DMS153 treated with DMSO at 0.1 percent for 48 hours (cell line): ENCODE results near the gene RUFY4.
"Not testable (repeated sequence)": the region's sequence is repeated elsewhere in the genome, so short reads cannot be mapped to it uniquely, and the experiment has no call there.

ENCODE experiments used
- DNase-seq: peaks from one replicate; lab custom pipeline; 2025; ENCODE audit not compliant: unreplicated experiment; lab: John Stamatoyannopoulos, UW

Gene RUFY4

GRCh38 chr2:218082586-218083351 lies 13.7 kb downstream of the RUFY4 start:
- DNase-seq, result no peak

DNA sequence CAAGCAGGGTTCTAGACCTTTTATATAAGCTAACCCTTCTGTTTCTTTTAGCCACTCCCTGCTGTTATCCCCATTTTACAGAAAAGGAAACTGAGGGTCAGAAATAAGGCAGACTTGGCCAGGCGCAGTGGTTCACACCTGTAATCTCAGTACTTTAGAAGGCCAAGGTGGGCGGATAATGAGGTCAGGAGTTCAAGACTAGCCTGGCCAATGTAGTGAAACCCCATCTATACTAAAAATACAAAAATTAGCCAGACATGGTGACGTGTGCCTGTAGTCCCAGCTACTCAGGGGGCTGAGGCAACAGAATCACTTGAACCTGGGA lies 14.3 kb downstream of the RUFY4 start:
- DNase-seq, result no peak

DNA sequence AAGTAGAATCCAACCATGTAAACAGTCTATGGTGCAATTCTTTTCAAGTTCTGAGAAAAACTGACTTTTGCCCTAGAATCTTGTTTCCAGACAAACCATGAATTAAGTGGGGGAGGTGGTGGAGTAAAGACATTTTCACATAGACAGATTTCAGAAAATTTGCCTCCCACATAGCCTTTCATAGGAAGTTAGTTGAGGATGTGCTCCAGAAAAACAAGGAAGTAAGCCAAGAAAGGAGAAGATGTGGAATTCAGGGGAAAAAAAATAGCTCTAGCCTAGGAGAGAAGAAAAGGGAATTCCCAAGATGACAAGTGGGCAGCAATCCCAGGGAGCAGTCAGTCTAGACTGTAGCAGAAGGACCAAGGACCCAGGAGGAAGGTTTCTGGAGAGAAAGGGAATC lies 17.4 kb downstream of the RUFY4 start:
- no peak for DNase-seq

DNA sequence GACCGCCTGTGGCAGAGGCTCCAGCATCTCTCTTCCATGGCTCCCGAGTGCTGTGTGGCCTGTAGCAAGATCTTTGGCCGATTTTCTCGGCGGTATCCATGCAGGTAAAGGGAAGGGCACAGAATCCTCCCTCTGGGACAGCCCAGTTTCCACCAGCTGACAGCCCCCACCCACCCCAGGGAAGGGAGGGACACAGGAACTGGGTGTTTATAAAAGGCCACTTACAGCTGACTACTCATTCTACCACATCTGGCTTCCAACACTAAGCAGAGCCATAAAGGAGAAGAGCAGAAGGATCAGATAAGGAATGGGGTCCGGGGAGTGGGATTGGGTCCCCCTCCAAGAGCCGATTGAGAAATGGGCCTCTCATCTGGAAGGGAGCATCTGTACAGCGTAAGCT lies 20.2 kb downstream of the RUFY4 start:
- no peak for DNase-seq

DNA sequence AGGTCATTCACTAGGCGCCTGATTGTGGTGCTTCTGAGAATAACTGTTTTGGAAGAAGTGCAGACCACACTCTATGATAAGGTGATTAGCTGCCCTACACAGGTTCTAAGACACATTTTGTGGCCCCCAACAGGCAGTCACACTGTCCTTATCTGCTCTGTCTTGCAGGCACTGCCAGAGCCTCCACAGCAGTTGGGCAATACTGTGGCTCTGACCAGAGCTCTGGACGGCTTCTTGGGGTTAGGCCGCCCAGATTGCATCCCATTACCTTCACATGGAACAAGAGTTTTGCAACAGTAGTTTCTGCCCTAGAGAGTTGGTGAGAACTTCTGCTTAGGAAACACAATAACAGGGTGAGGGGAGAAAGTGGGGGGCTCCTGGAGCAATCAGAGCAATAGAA lies 22.7 kb downstream of the RUFY4 start:
- no peak for DNase-seq

DNA sequence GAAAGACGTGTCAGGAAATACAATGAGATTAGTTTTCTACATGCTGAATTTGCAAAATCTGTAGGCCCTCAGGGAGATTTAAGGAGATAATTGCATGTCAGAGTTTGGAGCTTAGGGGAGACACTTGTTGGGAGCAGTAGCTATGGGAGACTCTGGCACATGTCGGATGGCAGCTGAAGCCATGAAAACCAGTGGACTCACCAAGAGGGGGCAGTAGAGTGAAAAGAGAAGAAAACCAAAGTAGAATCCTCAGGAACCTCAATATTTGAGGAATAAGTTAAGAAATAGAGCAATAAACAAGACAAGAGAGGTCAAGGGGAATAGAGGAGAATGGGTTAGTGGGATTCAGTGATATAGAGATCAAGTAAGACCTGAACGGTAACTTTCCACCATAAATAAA lies 24.8 kb downstream of the RUFY4 start:
- no peak for DNase-seq

- DNase-seq, result no peak
Observed at GRCh38 chr2:218095853-218096252, 26.8 kb downstream of the RUFY4 start.

GRCh38 chr2:218097975-218098374 lies 28.9 kb downstream of the RUFY4 start:
- DNase-seq, result no peak

DNA sequence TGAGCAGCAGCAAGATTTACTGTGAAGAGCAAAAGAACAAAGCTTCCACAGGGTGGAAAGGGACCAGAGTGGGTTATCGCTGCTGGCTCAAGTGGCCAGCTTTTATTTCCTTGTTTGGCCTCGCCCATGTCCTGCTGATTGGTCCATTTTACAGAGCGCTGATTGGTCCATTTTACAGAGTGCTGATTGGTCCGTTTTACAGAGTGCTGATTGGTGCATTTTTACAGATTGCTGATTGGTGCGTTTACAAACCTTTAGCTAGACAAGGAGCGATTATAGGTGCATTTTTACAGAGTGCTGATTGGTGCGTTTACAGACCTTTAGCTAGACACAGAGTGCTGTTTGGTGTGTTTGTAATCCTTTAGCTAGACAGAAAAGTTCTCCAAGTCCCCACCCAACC lies 39.8 kb downstream of the RUFY4 start:
- DNase-seq, result not testable (repeated sequence)

DNA sequence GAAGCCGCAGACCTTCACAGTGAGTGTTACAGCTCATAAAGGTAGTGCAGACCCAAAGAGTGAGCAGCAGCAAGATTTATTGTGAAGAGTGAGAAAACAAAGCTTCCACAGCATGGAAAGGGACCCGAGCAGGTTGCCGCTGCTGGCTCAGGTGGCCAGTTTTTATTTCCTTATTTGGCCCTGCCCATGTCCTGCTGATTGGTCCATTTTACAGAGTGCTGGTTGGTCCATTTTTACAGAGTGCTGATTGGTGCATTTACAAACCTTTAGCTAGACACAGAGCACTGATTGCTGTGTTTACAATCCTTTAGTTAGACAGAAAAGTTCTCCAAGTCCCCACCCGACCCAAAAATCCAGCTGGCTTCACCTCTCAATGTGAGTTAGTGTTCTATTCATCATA lies 52.7 kb downstream of the RUFY4 start:
- not testable (repeated sequence) for DNase-seq

DNA sequence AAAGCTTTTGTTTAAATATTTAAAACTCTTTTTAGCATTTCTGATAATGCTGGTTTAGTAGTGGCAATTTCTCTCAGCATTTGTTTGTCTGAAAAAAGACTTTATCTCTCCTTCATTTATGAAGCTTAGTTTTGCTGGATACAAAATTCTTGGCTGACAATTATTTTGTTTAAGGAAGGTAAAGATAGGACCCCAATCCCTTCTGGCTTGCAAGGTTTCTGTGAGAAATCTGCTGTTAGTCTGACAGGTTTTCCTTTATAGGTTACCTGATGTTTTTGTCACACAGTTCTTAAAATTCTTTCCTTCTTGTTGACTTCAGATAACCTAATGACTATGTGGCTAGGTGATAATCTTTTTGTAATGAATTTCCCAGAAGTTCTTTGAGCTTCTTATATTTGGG lies 53.2 kb downstream of the RUFY4 start:
- DNase-seq, result not testable (repeated sequence)

DNA sequence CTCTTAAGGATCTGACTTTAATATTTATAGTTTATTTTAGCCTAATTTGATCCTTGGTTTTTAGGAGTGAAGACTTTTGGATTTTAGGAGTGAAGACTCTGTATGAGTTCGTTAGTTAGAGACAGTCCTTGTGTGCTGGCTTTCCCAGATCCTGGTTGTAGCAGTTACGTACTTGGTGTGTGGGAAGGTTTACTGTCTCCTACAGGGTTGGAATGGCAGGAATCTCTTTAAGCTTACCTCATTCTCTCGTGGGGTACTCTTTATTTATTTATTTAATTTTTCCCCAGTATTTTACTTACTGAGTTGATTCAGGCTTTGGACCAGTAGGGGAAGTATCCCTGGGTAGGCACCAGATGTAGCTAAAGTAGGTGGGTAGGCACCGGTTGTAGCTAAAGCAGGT lies 54.9 kb downstream of the RUFY4 start:
- DNase-seq, result no peak

DNA sequence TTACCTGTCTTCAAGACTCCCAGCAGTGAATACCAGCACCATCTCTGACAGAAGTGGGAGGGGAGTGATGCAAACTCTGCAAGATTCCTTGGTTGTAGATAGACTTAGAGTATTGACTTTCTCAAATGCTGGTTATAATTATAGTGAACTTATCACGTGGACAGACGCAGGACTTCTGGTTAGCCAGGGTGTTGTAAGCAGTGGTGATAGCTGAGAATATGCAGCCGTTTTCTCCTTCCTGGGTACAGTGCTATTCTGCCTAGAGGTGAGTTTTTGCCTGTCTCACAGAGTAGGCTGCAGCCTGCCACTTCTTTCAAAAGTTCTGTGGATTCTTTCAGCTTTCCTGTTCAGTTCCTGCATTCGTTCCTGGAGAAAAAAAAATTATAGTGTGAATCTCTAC lies 56.0 kb downstream of the RUFY4 start:
- DNase-seq, result no peak

DNA sequence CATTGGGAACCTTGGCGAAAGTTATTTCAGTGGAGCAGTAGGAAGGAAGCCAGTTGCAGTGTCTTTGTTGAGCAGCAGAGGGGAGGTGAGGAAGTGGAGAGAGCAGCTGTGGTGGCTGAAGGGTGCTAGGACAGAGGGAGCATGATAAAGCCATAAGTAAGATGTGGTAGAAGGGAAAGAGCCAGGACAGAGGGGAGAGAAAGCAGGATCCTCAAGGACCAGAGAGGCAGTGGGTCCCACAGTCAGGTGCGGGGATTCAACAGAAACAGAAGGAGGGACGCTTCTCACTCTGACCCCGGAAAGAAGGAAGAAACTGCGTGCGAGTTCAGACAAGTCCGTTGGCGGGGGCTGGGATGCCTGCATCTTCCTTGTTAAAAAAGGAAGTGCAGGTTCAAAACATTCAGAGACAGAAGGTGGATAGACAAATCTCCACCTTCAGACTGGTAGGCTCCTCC lies 56.6 kb downstream of the RUFY4 start, which contains the start of gene CXCR2:
CXCR2 (plus strand) TSS at position 403 of the 455 bp plus-strand sequence. CDS start 8,774 bp downstream, outside the sequence.
- no peak for DNase-seq

DNA sequence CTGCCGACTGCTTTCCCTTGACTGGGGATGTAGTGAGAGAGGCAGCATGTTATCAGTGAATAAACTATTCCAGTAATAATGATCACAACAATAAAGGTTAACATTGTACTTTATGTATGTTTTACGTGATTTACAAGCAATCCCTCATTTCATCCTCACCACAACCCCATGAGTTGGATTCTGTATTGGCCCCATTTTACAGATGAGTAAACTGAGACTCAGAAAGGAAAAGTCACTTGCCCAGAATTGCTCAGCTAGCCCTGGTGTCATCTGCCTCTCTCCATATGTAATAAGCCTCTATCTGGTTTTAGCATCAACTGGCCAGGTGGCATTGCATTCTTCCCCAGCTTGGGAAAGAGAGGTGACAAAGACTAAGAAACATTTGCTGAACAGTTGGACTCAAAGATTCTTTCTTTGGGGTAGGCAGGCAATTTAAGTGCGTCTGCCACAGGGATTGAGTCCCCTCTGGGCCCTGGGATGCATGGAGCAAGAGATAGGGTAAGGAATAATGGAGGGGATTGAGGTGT lies 58.9 kb downstream of the RUFY4 start:
- DNase-seq, result no peak

DNA sequence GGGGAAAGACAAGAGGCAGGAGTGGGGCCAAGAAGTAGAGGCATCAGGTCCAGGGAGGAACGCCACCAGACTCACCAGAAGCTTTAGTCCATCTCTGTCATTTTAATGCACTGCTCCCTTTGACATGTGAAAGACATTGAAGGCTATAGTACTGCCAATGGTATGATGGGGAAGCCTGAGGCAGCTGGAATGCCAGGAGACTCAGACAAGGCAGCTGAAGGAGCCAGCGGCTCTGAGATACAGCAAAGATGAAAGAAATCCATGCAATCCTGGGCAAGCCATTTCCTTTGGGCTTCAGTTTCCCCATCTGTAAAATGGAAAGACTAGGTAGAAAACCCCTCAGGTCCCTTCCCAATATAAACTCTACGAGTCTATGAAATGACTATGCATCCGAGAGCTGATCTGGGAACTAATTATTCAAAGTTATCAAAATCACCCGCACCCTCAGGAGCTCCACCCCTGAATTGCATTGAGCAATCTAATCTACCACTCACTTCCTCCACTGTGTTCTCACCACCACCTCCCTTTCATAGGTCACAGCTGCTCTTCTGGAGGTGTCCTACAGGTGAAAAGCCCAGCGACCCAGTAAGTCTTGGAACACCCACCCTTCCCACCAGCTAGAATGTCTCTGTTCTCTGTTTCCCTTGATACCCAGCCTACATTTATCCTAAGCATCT lies 59.9 kb downstream of the RUFY4 start:
- no peak for DNase-seq

GRCh38 chr2:218129458-218130135 lies 60.5 kb downstream of the RUFY4 start:
- DNase-seq, result no peak

- DNase-seq, result no peak
Observed at GRCh38 chr2:218130377-218130776, 61.3 kb downstream of the RUFY4 start.

DNA sequence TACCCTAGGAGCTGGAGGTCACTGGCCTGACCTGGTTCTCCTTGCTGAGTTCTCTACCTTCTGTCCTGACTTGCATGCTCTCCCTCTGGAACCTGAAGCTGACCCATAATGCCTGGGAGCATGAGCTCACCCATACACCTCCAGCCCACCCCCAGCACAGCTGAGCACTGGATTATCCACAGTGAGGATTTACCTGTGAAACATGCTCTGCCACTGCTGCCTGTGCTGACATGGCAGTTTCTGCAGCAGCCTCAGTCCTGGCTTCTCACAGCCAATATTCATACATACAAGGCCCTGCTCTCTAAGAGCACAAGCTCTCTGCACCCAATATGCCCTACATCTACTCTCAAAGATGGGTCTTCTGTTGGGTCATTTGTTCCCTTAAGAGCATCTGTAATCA lies 61.8 kb downstream of the RUFY4 start:
- DNase-seq, result no peak

- no peak for DNase-seq
Observed at GRCh38 chr2:218137514-218137913, 68.5 kb downstream of the RUFY4 start.

DNA sequence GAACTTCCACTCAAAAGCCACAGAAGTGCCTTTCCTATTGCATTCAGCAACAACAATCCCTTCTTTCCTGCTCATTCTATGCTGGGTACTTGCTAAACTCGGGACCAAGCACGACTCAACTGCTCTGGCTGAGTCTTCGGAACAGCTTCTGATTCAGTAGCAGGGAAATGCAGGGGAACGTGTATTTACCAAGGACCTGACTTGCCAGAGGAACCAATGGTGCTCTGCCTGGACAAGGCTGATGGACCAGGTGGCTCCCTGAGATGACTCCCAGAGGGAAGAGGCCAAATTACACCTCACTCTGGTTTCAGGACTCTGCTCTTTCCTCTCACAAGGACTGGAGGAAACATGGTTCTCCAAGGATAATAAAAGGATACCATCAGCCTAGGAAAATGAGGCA lies 69.0 kb downstream of the RUFY4 start:
- DNase-seq, result no peak
